ENCODE results near the gene CSF1. TPM values are rescaled to one million over a fixed set of nuclear protein-coding genes. Genes with fewer than 3 reads are reported as not detected.
A peak's percentile ranks its signal among the peaks of the same experiment; 100 is the strongest.

Gene CSF1
- total RNA-seq, 1 experiment from 2014 or later: 42.1 TPM

DNA sequence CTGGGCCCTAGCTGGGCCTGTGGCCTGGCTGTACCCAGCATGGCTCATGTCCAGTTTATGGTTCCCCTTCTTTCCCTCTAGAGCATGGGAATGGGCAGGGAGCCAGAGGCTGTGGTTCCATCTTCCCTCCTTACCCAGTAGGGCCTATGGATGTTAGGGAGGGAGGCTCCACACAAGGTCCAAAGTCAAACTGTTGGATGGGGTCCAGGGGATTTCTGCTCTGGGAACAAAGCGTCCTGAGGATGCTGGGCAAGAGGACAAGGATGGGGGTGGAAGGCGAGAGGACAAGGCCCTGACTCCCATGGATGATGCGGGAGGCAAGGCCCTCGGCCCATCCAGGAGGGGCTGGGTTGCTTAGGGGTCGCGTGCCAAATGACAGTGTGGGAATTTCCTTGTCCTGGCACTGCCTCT lies 17.3 kb downstream of the CSF1 start:
- in situ Hi-C loops (cut with HindIII; ENCODE audit: low pct_unique_long_range_greater_than_20kb, low sequenced_read_pairs): no loop called here
- peak; percentile 71 for DNase-seq (ENCODE audit: low read depth)

DNA sequence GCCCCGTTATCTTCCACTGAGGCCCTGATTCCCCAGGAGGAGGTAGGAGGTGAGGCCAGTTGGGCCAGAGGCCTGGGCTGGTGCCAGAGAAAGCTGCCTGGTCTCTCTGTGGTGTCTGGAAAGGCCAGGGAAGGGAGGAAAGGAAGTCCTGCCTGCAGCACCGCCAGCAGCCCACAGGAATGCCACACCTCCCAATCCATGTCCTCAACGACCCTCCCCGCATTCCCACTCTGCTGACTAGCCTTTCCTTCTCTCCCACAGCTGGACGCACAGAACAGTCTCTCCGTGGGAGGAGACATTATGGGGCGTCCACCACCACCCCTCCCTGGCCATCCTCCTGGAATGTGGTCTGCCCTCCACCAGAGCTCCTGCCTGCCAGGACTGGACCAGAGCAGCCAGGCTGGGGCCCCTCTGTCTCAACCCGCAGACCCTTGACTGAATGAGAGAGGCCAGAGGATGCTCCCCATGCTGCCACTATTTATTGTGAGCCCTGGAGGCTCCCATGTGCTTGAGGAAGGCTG lies 18.0 kb downstream of the CSF1 start:
- in situ Hi-C loops (cut with HindIII; ENCODE audit: low pct_unique_long_range_greater_than_20kb, low sequenced_read_pairs): no loop called here
- DNase-seq (ENCODE audit: low read depth): no peak

DNA sequence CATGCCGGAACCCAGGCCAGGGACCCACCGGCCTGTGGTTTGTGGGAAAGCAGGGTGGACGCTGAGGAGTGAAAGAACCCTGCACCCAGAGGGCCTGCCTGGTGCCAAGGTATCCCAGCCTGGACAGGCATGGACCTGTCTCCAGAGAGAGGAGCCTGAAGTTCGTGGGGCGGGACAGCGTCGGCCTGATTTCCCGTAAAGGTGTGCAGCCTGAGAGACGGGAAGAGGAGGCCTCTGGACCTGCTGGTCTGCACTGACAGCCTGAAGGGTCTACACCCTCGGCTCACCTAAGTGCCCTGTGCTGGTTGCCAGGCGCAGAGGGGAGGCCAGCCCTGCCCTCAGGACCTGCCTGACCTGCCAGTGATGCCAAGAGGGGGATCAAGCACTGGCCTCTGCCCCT lies 18.5 kb downstream of the CSF1 start:
- DNase-seq (ENCODE audit: low read depth): no peak
- in situ Hi-C loops (cut with HindIII; ENCODE audit: low pct_unique_long_range_greater_than_20kb, low sequenced_read_pairs): no loop called here

DNA sequence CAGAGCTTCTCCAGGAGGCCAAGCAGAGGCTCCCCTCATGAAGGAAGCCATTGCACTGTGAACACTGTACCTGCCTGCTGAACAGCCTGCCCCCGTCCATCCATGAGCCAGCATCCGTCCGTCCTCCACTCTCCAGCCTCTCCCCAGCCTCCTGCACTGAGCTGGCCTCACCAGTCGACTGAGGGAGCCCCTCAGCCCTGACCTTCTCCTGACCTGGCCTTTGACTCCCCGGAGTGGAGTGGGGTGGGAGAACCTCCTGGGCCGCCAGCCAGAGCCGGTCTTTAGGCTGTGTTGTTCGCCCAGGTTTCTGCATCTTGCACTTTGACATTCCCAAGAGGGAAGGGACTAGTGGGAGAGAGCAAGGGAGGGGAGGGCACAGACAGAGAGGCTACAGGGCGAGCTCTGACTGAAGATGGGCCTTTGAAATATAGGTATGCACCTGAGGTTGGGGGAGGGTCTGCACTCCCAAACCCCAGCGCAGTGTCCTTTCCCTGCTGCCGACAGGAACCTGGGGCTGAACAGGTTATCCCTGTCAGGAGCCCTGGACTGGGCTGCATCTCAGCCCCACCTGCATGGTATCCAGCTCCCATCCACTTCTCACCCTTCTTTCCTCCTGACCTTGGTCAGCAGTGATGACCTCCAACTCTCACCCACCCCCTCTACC lies 19.1 kb downstream of the CSF1 start:
- DNase-seq (ENCODE audit: low read depth): no peak
- in situ Hi-C loops (cut with HindIII; ENCODE audit: low pct_unique_long_range_greater_than_20kb, low sequenced_read_pairs): no loop called here

DNA sequence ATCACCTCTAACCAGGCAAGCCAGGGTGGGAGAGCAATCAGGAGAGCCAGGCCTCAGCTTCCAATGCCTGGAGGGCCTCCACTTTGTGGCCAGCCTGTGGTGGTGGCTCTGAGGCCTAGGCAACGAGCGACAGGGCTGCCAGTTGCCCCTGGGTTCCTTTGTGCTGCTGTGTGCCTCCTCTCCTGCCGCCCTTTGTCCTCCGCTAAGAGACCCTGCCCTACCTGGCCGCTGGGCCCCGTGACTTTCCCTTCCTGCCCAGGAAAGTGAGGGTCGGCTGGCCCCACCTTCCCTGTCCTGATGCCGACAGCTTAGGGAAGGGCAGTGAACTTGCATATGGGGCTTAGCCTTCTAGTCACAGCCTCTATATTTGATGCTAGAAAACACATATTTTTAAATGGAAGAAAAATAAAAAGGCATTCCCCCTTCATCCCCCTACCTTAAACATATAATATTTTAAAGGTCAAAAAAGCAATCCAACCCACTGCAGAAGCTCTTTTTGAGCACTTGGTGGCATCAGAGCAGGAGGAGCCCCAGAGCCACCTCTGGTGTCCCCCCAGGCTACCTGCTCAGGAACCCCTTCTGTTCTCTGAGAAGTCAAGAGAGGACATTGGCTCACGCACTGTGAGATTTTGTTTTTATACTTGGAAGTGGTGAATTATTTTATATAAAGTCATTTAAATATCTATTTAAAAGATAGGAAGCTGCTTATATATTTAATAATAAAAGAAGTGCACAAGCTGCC lies 19.8 kb downstream of the CSF1 start:
- no peak for DNase-seq (ENCODE audit: low read depth)
- in situ Hi-C loops (cut with HindIII; ENCODE audit: low pct_unique_long_range_greater_than_20kb, low sequenced_read_pairs): no loop called here

DNA sequence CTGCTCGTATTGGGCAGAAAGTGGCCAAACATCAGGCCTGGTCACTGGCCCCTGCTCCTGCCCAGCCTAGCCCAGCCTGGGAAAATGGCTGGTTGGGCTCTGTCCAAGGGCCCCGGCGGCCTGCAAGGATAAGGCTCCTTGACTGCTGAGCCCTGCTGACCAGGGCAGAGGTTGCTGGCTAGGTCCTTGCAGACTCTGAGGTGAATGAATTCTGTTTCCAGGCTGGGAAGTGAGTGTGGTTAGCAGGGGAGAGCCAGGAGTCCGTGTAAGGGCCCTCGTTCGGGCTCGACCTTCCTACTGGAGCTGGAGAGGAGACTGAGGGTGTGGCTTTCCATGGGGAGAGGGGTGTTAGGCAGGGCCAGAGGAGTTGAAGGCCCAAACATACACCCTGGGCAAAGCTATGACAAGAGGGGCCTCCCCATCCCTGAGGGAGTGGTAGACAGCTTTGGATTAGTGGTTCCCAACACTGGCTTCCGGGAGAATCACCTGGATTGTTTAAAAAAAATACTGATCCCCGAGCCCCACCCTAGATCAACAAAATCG lies 20.6 kb downstream of the CSF1 start:
- peak; percentile 83 for DNase-seq (ENCODE audit: low read depth)
- in situ Hi-C loops (cut with HindIII; ENCODE audit: low pct_unique_long_range_greater_than_20kb, low sequenced_read_pairs): no loop called here

DNA sequence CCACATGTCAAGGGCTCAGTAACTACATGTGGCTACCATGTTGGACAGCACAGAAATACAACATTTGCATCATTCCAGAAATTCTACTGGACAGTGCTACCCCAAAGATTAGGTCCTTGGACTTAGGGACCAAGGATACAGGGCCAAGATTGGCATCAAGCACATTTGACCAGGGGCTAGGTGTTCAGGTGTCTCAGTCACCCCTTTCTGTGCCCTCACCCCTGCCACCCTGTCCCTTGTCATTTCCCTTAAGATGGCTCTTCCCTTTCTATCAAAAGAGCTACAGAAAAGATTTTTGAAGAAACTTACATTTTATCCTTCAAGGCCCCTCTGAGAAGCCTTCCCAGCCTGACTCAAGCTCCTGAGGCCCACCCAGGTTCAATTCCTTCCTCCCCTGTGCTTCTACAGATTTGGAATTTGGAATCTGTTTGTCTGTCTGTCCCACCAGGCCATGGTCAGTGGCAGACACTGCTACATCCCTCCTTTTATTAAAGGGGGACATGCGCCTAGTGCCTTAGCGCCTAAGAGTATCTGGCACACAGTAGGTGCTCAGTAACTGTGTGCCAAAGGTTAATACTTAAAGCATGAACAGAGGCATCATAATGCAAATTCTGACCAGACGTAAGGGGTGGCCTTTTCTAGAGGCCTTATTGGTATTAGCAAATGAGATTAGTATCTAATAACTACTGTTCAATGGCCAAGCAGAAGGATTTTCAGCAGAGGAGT lies 21.4 kb downstream of the CSF1 start:
- in situ Hi-C loops (cut with HindIII; ENCODE audit: low pct_unique_long_range_greater_than_20kb, low sequenced_read_pairs): no loop called here
- no peak for DNase-seq (ENCODE audit: low read depth)

DNA sequence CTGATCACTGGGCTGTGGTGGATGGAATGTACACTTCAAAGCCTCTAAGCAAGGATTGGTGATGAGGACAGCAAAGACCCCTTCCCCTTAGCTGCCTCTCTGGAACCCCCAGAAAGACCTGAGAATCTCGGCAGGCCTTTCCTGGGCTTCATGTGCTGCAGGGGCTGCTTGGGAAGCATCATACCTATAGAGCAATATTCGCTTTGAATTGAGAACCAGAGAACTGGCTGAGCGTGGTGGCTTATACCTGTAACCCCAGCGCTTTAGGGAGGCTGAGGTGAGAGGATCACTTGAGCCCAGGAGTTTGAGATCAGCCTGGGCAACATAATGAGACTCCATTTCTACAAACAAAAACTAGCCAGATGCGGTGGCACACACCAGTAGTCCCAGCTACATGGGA lies 22.0 kb downstream of the CSF1 start:
- no peak for DNase-seq (ENCODE audit: low read depth)

DNA sequence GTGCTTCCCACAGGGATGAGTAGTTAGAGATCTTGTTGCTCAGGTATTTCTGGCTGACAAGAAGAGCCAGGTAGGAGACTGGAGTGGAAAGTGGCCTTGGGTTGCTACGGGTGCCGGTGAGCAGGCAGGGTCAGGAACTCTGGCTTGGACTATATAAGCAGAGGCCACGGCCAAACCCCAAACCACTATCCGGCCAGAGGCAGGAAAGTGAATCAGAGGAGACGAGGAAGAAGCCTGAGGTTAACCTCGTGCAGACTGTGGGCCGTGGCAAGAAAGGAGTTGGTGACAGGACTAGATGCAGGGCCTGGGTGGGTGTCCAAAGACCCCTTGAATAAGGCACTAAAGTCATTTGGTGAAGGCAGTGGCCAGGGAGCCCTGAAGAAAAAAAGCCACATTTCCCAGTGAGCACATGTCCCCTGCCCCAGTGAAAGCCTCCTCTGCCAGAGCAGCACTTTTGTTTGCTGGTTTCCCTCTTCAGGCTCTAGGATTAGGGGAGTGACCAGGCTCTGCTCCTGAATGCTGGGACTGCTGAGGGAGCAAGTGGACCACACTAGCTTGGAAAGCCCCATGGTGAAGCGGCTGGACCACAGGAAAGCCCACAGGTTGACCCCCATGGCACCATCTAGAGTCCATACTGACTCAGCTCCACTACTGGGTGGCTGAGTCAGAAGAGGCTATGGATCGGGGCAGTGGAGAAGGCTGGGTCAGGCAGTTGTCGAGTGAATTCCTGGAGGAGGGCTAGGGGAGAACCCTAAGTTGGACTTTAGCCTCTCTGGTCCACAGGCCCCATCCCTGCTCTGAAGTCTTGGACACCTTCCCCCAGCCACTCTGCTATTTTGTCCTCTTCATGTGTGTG lies 23.4 kb downstream of the CSF1 start:
- DNase-seq (ENCODE audit: low read depth): no peak
- in situ Hi-C loops (cut with HindIII; ENCODE audit: low pct_unique_long_range_greater_than_20kb, low sequenced_read_pairs): no loop called here

More for the DNA sequence above, 22.0 kb downstream of the CSF1 start:
- in situ Hi-C loops (cut with HindIII; ENCODE audit: low pct_unique_long_range_greater_than_20kb, low sequenced_read_pairs): no loop called here

DNA sequence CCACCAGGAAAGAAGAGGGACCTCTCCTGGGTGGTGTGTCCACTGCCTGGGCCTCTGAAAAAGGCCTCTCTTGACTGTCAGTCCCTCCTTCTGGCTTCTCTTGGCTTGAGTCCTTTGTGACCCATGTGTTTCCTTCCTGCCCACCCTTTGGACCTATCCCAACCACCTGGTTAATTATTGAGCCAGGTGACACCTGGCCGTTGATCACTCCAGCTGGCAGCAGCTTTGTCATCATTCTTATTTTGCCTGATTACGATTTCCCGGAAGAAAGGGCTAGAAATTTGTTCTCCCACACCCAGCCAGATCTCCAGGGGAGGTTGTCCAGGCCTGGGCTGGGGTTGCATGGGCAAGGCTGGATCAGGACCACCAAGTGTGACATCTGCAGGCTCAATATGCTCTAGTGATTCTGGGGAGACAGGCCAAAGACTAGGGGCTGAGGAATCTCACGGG lies 24.8 kb downstream of the CSF1 start:
- peak; percentile 69 for DNase-seq (ENCODE audit: low read depth)
- in situ Hi-C loops (cut with HindIII; ENCODE audit: low pct_unique_long_range_greater_than_20kb, low sequenced_read_pairs): no loop called here

DNA sequence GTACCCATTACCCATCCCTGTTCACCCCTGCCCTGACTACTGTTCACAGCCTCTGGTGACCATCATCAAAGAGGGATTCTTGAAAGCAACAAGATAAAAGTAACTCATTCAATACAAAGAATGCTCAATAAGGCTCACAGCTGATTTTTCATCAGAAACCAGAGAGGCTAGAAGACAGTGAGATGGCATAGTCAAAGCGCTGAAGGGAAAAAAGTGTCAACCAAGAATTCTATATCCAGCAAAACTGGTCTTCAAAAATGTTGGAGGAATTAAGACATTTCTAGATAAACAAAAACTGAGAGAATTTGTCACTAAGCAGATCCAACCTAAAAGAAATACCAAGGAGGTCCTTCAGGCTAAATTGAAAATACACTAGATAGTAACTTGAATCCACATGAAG lies 27.1 kb downstream of the CSF1 start:
- no peak for DNase-seq (ENCODE audit: low read depth)
- in situ Hi-C loops (cut with HindIII; ENCODE audit: low pct_unique_long_range_greater_than_20kb, low sequenced_read_pairs): no loop called here

DNA sequence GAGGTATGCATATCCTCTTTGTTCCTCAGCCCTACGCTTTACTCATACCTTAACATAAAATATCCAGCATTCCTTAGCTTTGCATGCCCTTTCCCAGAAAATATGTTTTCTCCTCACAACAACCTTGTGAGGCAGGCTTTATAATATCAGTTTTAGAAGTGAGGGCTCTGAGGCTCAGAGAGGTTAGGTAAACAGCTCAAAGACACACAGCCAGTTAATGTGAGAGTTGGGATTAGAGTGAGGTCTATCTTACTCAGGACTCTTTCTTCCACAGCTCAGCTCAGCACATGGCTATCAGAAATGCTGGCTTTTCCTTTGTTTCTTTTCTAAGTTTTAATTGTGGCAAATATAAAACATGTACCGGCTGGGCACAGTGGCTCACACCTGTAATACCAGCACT lies 27.9 kb downstream of the CSF1 start:
- no peak for DNase-seq (ENCODE audit: low read depth)
- in situ Hi-C loops (cut with HindIII; ENCODE audit: low pct_unique_long_range_greater_than_20kb, low sequenced_read_pairs): no loop called here

DNA sequence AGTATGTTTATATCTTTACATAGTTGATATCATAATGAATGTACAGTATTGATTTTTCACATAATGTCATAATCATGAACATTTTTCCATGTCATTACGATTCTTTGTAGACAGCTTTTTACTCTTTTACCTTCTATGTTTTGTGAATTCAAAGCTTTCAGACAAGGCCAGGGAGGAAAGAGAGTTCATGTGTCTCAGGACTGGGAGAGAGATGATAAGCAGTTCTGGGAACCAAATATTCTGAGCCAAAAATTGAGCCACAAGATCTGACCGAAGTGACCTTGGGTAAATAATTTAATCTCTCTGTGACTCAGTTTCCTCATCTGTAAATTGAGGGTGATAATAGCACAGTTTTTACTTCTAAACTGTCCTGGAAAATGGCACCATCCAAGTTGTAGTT lies 31.8 kb downstream of the CSF1 start:
- no peak for DNase-seq (ENCODE audit: low read depth)

DNA sequence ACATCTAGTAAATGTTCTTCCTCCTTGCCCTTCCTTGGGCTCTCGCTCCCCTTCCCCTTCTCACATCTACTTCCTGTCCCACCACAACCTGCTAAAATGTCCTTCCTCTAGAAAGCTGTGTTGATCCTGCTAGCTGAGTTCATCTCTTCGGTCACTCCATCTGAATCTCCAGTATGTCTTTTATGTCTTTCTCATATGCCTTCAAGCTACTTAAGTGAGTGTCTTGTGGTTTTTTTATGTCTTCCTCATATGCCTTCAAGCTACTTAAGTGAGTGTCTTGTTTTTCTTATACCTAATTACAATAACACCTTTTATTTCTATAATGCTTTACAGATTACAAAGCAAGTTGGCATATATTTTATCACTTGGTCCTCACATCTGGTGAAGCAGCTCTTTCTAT lies 33.9 kb downstream of the CSF1 start:
- in situ Hi-C loops (cut with HindIII; ENCODE audit: low pct_unique_long_range_greater_than_20kb, low sequenced_read_pairs): no loop called here
- no peak for DNase-seq (ENCODE audit: low read depth)

More for the DNA sequence above, 31.8 kb downstream of the CSF1 start:
- in situ Hi-C loops (cut with HindIII; ENCODE audit: low pct_unique_long_range_greater_than_20kb, low sequenced_read_pairs): no loop called here

DNA sequence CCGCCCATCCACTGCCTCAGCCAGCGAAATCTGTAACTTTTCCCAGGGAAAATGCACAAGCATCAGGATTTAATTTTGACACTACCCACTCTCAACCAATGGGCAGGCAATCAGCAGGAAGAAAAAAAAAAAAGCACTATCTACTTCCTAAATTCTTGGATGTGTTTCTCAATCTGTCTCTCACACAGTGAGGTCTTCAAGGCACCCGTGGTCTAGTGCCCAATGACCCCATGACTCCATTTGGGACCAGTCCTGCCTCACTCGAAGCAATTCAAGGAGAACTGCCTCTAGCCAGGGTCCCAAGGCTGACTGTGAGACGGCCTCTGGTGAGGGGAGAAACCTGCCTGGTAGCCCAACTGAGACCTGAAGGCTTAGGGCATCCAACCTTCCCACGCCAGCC lies 35.9 kb downstream of the CSF1 start:
- in situ Hi-C loops (cut with HindIII; ENCODE audit: low pct_unique_long_range_greater_than_20kb, low sequenced_read_pairs): no loop called here
- no peak for DNase-seq (ENCODE audit: low read depth)

DNA sequence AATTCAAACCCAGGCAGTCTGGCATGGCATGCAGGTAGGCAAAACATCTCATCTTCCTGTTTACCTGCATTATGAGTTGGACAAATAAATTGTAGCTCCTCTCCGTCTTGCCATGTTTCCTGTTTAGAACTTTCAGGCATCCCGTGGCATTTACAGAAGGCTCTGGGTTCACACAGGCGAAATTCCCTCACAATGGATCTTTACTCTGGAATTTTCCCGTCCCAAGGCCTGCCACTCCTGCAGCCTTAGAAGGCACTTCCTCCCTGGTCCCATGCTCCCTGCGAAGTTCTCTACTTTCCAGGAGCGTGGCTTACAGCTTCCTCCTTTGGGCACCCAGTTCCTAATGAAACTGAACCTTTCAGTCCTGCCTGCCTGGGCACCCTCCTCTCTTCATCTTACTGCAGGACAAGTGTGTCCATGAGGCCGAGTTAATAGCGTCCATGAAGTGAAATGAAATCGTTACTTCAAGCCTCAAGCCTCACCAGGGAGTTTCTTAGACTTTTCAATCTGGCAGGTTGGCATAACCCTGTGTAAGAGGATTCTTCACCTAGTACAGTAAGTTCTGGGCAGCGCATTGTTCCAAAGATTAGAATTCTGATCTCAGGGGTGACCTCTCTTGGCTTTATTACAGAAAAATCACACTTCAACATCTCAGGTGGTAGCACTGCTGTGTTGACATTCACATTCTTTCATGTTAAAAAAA lies 37.1 kb downstream of the CSF1 start:
- in situ Hi-C loops (cut with HindIII; ENCODE audit: low pct_unique_long_range_greater_than_20kb, low sequenced_read_pairs): no loop called here
- DNase-seq (ENCODE audit: low read depth): no peak

DNA sequence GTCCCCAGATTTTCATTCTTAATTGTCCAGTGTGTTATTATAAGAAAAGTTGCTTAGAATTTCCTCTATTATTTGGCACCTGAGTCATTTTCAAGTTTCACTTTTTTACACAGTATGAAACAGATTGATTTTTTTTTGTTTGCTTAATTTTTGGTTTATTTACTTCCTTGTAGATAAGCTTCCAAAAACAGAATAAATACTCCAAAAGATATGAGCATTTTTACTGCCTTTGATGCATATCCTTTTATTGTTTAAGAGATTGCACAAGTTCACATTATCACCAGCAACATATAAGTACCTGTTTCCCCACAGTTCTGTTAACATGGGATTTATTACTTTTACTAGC lies 37.6 kb downstream of the CSF1 start:
- in situ Hi-C loops (cut with HindIII; ENCODE audit: low pct_unique_long_range_greater_than_20kb, low sequenced_read_pairs): no loop called here
- DNase-seq (ENCODE audit: low read depth): no peak

DNA sequence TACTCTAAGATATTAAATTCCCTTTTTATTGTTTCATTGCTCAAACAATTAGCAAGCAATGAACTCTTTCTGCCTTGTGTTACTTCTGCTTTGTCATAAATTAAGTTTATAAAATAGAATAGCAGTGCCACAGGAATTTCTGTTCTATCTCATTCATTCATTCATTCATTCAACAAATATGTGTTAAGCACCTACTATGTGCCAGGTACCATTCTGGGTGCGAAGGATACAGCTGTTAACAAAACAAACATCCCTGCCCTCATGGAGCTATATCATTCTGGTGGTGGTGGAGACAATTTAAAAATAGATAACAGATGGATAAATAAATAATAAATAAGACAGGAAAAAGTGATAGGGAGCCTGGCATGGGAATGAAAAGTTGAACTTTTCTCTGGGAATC lies 39.4 kb downstream of the CSF1 start:
- in situ Hi-C loops (cut with HindIII; ENCODE audit: low pct_unique_long_range_greater_than_20kb, low sequenced_read_pairs): no loop called here
- no peak for DNase-seq (ENCODE audit: low read depth)

Data from Caki2 (cell line).